ENCODE measurements around the gene HPCAL1. TPM values are rescaled to one million over a fixed set of nuclear protein-coding genes. Genes with fewer than 3 reads are reported as not detected.

The HPCAL1 gene
- total RNA-seq, 1 experiment from 2014 or later: 26.9 TPM

DNA sequence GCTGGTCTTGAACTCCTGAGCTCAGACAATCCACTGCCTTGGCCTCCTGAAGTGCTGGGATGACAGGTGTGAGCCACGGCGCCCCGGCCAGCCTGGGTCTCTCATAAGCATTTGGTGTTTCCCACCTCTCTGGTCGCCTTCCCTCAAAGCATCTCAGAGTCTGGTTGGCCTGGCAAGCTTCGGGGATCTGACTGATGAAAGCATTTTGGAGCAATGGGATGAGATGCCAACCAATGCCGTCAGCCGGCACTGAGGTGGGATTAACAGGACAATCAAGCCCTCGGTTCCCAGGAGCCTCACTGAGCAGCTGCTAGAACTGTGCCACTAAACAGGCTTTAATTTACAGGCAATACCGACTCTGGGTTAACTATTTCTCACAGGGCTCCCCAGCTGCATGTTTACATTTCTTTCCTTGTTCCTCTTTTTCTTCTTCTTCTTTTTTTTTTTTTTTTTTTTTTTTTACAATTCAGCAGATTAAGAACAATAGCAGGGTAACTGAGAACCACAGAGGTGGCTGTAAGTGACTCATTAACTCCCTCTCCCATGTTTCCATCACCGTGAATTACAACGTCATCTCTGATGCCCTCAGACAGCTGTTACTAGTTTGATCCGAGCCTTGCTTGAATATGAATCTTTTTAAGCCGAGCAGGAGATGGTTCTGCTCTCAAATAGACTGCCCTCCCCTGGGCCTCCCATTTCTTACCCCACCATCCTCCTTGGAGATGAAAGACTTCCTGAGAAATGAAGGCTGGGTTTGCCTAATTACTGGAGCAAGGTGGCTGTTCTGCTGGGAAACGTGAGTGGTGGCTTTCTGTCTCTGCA, 107.5 kb downstream of the HPCAL1 start:
- H3K27me3 Mint-ChIP-seq (ENCODE audit: insufficient read depth, unreplicated experiment): no peaks in the 10 kb centered on the region
- TF ChIP-seq CTCF (IDR thresholded peaks at IDR 0.05; ENCODE audit: insufficient read depth in 1 of 2, low read depth in 1 of 2, low read length in 1 of 2, severe bottlenecking in 1 of 2, unreplicated experiment in 1 of 2): no peak
- Histone ChIP-seq H3K9me3 (no peaks in the 10 kb centered on the region), H3K4me1 (peaks cover 13% of the 10 kb centered on the region), H3K4me3 (ENCODE audit: low read depth, low read length) (no peak overlapping the region), H3K36me3 (ENCODE audit: control insufficient read depth, insufficient read depth, low read length) (peaks cover 6% of the 10 kb centered on the region), H3K27me3 (replicated peaks; ENCODE audit: control insufficient read depth, insufficient read depth, low read length) (no peaks in the 10 kb centered on the region)
- H3K4me1 Mint-ChIP-seq (ENCODE audit: low read depth, unreplicated experiment): peaks cover 18% of the 10 kb centered on the region
- POLR2A ChIA-PET: no interaction called here
- intact Hi-C loops (cut with micrococcal nuclease; ENCODE audit: unreplicated experiment): no loop called here
- BruUV-seq (replicated peaks): no TSS peak
- peaks cover 26% of the 10 kb centered on the region for H3K36me3 Mint-ChIP-seq (ENCODE audit: insufficient read depth, unreplicated experiment)
- no peaks in the 10 kb centered on the region for H3K9me3 Mint-ChIP-seq (ENCODE audit: unreplicated experiment)
- H3K27ac Mint-ChIP-seq (ENCODE audit: unreplicated experiment): no peak overlapping the region
- no peak for DNase-seq
- CTCF ChIA-PET: interaction anchor here (0.6 to 3.5 kb wide), 13 partner anchors 8 to 854 kb away, joined by 3 to 60 read pairs (median 7); partner anchors contain the start of genes ADAM17 and HPCAL1
- no peak overlapping the region for H3K4me3 Mint-ChIP-seq (ENCODE audit: unreplicated experiment)

- no peak for DNase-seq
- no peaks in the 10 kb centered on the region for H3K9me3 Mint-ChIP-seq (ENCODE audit: unreplicated experiment)
- no peaks in the 10 kb centered on the region for H3K27me3 Mint-ChIP-seq (ENCODE audit: insufficient read depth, unreplicated experiment)
- ChIA-PET POLR2A (no interaction called here), CTCF (interaction anchor here (3.5 kb wide), 1 partner anchor 23 kb away, joined by 60 read pairs; no protein-coding TSS in a partner anchor)
- no TSS peak for BruUV-seq (replicated peaks)
- H3K4me3 Mint-ChIP-seq (ENCODE audit: unreplicated experiment): no peak overlapping the region
- peaks cover 18% of the 10 kb centered on the region for H3K4me1 Mint-ChIP-seq (ENCODE audit: low read depth, unreplicated experiment)
- H3K36me3 Mint-ChIP-seq (ENCODE audit: insufficient read depth, unreplicated experiment): peaks cover 27% of the 10 kb centered on the region
- TF ChIP-seq CTCF (IDR thresholded peaks at IDR 0.05; ENCODE audit: insufficient read depth in 1 of 2, low read depth in 1 of 2, low read length in 1 of 2, severe bottlenecking in 1 of 2, unreplicated experiment in 1 of 2): no peak
- Histone ChIP-seq H3K9me3 (no peaks in the 10 kb centered on the region), H3K4me3 (ENCODE audit: low read depth, low read length) (no peak overlapping the region), H3K27me3 (replicated peaks; ENCODE audit: control insufficient read depth, insufficient read depth, low read length) (no peaks in the 10 kb centered on the region), H3K36me3 (ENCODE audit: control insufficient read depth, insufficient read depth, low read length) (peaks cover 6% of the 10 kb centered on the region), H3K4me1 (peaks cover 13% of the 10 kb centered on the region)
- no peak overlapping the region for H3K27ac Mint-ChIP-seq (ENCODE audit: unreplicated experiment)
- intact Hi-C loops (cut with micrococcal nuclease; ENCODE audit: unreplicated experiment): no loop called here
Measured at GRCh38 chr2:10410823-10411437, 108.2 kb downstream of the HPCAL1 start.

- Mint-ChIP-seq H3K36me3 (ENCODE audit: insufficient read depth, unreplicated experiment) (peaks cover 31% of the 10 kb centered on the region), H3K27me3 (ENCODE audit: insufficient read depth, unreplicated experiment) (no peaks in the 10 kb centered on the region), H3K4me3 (ENCODE audit: unreplicated experiment) (no peak overlapping the region), H3K9me3 (ENCODE audit: unreplicated experiment) (no peaks in the 10 kb centered on the region), H3K27ac (ENCODE audit: unreplicated experiment) (no peak overlapping the region), H3K4me1 (ENCODE audit: low read depth, unreplicated experiment) (peaks cover 18% of the 10 kb centered on the region)
- intact Hi-C loops (cut with micrococcal nuclease; ENCODE audit: unreplicated experiment): no loop called here
- Histone ChIP-seq H3K4me3 (ENCODE audit: low read depth, low read length) (no peak overlapping the region), H3K36me3 (ENCODE audit: control insufficient read depth, insufficient read depth, low read length) (peaks cover 6% of the 10 kb centered on the region), H3K4me1 (peaks cover 13% of the 10 kb centered on the region), H3K27me3 (replicated peaks; ENCODE audit: control insufficient read depth, insufficient read depth, low read length) (no peaks in the 10 kb centered on the region), H3K9me3 (no peaks in the 10 kb centered on the region)
- BruUV-seq (replicated peaks): no TSS peak
- CTCF ChIA-PET: no interaction called here
- TF ChIP-seq CTCF (IDR thresholded peaks at IDR 0.05; ENCODE audit: insufficient read depth in 1 of 2, low read depth in 1 of 2, low read length in 1 of 2, severe bottlenecking in 1 of 2, unreplicated experiment in 1 of 2): no peak
- DNase-seq: no peak
- POLR2A ChIA-PET: no interaction called here
Measured at GRCh38 chr2:10411557-10411956, 108.9 kb downstream of the HPCAL1 start.

All from Caco-2 (cell line).